GM23338 (cell line): Measurements from ENCODE around the gene LZTS3. TPM values are rescaled to one million over a fixed set of nuclear protein-coding genes. Genes with fewer than 3 reads are reported as not detected.

Experiments used
- ATAC-seq: fragments of 200-7000 bp; cut with Tn5 transposase; 3 replicates; pipeline ENCODE4 v1.9.1; 2020
- DNase-seq: peaks from one replicate; pipeline ENCODE4 v3.0.0-alpha.2; 2015; ENCODE audit warnings: low spot score
- H2AFZ ChIP-seq: fragments of 200-600 bp; sonication (generic); 2 replicates; pipeline ENCODE4 v1.8.0; 2016; ENCODE audit warnings: antibody characterized with exemption, mild to moderate bottlenecking, moderate library complexity
- H3F3A ChIP-seq: fragments of 200-600 bp; sonication (generic); replicated peaks from 2 replicates; pipeline ENCODE4 v1.8.0; 2017; ENCODE audit warnings: antibody characterized with exemption, mixed run types, low read depth
- H3K27ac ChIP-seq: fragments of 200-600 bp; sonication (generic); 2 replicates; pipeline ENCODE4 v1.6.1; 2016; ENCODE audit warnings: low read depth
- H3K27me3 ChIP-seq: fragments of 200-600 bp; sonication (generic); 2 replicates; pipeline ENCODE4 v1.8.0; 2016; ENCODE audit warnings: mild to moderate bottlenecking, mixed run types, moderate library complexity; ENCODE audit not compliant: insufficient read depth
- H3K36me3 ChIP-seq: fragments of 200-600 bp; sonication (generic); 2 replicates; pipeline ENCODE4 v1.8.0; 2016; ENCODE audit warnings: mild to moderate bottlenecking; ENCODE audit not compliant: insufficient read depth
- H3K4me1 ChIP-seq: fragments of 200-600 bp; sonication (generic); 2 replicates; pipeline ENCODE4 v1.8.0; 2016; ENCODE audit warnings: mild to moderate bottlenecking, moderate library complexity; ENCODE audit not compliant: insufficient read depth
- H3K4me2 ChIP-seq: fragments of 200-600 bp; sonication (generic); 2 replicates; pipeline ENCODE4 v1.7.1; 2017; ENCODE audit warnings: mixed run types
- H3K4me3 ChIP-seq: fragments of 200-600 bp; sonication (generic); 2 replicates; pipeline ENCODE4 v1.6.1; 2016; ENCODE audit warnings: mixed run types
- H3K79me2 ChIP-seq: fragments of 200-600 bp; sonication (generic); replicated peaks from 2 replicates; pipeline ENCODE4 v1.8.0; 2017; ENCODE audit warnings: mild to moderate bottlenecking; ENCODE audit not compliant: insufficient read depth
- H3K9me2 ChIP-seq: fragments of 200-600 bp; sonication (generic); 2 replicates; pipeline ENCODE4 v1.8.0; 2017; ENCODE audit not compliant: insufficient read depth
- H4K20me1 ChIP-seq: fragments of 200-600 bp; sonication (generic); replicated peaks from 2 replicates; pipeline ENCODE4 v1.8.0; 2017; ENCODE audit warnings: mild to moderate bottlenecking; ENCODE audit not compliant: insufficient read depth
- H3K27ac Mint-ChIP-seq: 2 replicates; pipeline ENCODE4 v1.8.0; 2020; ENCODE audit warnings: inconsistent platforms, mild to moderate bottlenecking, moderate library complexity, mixed read lengths
- H3K27me3 Mint-ChIP-seq: 3 replicates; pipeline ENCODE4 v1.8.0; 2022; ENCODE audit warnings: low read depth, mild to moderate bottlenecking, moderate library complexity, mixed read lengths, inconsistent platforms; ENCODE audit not compliant: insufficient read depth, poor library complexity
- H3K36me3 Mint-ChIP-seq: 3 replicates; pipeline ENCODE4 v1.8.0; 2021; ENCODE audit warnings: low read depth, mild to moderate bottlenecking, inconsistent platforms, moderate library complexity, mixed read lengths
- H3K4me1 Mint-ChIP-seq: 3 replicates; pipeline ENCODE4 v1.8.0; 2020; ENCODE audit warnings: mild to moderate bottlenecking, inconsistent platforms, mixed read lengths
- H3K4me3 Mint-ChIP-seq: 3 replicates; pipeline ENCODE4 v1.8.0; 2021; ENCODE audit warnings: moderate library complexity, mild to moderate bottlenecking, inconsistent platforms, mixed read lengths
- H3K9me3 Mint-ChIP-seq: 3 replicates; pipeline ENCODE4 v1.8.0; 2020; ENCODE audit warnings: moderate library complexity, mild to moderate bottlenecking, inconsistent platforms, mixed read lengths
- CREB1 ChIP-seq: fragments of 250-450 bp; sonication (Bioruptor Pico); IDR thresholded peaks from 2 replicates; pipeline ENCODE4 v1.5.0; 2020; ENCODE audit warnings: low read depth, mild to moderate bottlenecking, moderate library complexity
- ETS1 ChIP-seq: IDR thresholded peaks from 2 replicates; pipeline ENCODE4 v1.6.1; 2016; ENCODE audit warnings: antibody characterized with exemption
- EZH2phosphoT487 ChIP-seq: fragments of 200-600 bp; sonication (generic); IDR thresholded peaks from one replicate; pipeline ENCODE4 v1.8.1; 2018; ENCODE audit warnings: antibody characterized with exemption; ENCODE audit not compliant: unreplicated experiment
- JUNB ChIP-seq: IDR thresholded peaks from one replicate; pipeline ENCODE4 v1.6.1; 2016; ENCODE audit warnings: antibody characterized with exemption; ENCODE audit not compliant: unreplicated experiment
- NANOG ChIP-seq: IDR thresholded peaks from 2 replicates; pipeline ENCODE4 v1.6.1; 2016; ENCODE audit warnings: antibody characterized with exemption, borderline replicate concordance
- POLR2AphosphoS5 ChIP-seq: IDR thresholded peaks from 2 replicates; pipeline ENCODE4 v1.6.1; 2016; ENCODE audit warnings: antibody characterized with exemption, low read depth
- STAT1 ChIP-seq: IDR thresholded peaks from one replicate; pipeline ENCODE4 v1.6.1; 2016; ENCODE audit warnings: antibody characterized with exemption; ENCODE audit not compliant: unreplicated experiment
- ZNF114 ChIP-seq: fragments of 250-450 bp; sonication (Bioruptor Pico); IDR thresholded peaks from 2 replicates; pipeline ENCODE4 v1.5.0; 2020; ENCODE audit warnings: mild to moderate bottlenecking, moderate library complexity
- polyA plus RNA-seq: library from polyadenylated mRNA; unstranded; fragments of >200 nt; fragmentation: Nextera tagmentation; extraction: Ambion mirVana; gene quantifications from 2 replicates; pipeline ENCODE4 v1.2.1, GENCODE V29; 2016
- total RNA-seq: library from RNA; depleted of rRNA; stranded (reverse); fragments of >200 nt; shearing (Covaris generic); gene quantifications from 2 replicates; pipeline ENCODE4 v1.2.3, GENCODE V29; 2014
- TF ChIP-seq, protein P1 (sequence below), 2 experiments: fragments of 200-600 bp in 1 of 2; sonication (generic) in 1 of 2; conservative IDR thresholded peaks; 2 replicates each; pipeline versions ENCODE4 v1.5.1 to v1.6.1; 2016 to 2017; ENCODE audit warnings: antibody characterized with exemption in 2 of 2, low read depth in 2 of 2, mild to moderate bottlenecking in 2 of 2, moderate library complexity in 1 of 2

LZTS3 gene
- total and polyA plus RNA-seq, 2 experiments from 2014 or later = 9.7 to 40.7 TPM

GRCh38 chr20:3165473-3166337, 7.6 kb downstream of the LZTS3 start:
- no peak overlapping the region for H3K27ac ChIP-seq
- Mint-ChIP-seq H3K4me1 (peaks cover 31% of the 10 kb centered on the region), H3K36me3 (peaks cover 12% of the 10 kb centered on the region), H3K27me3 (peaks cover 26% of the 10 kb centered on the region), H3K4me3 (no peak overlapping the region), H3K27ac (no peak overlapping the region), H3K9me3 (no peaks in the 10 kb centered on the region)
- TF ChIP-seq, protein P1, sequence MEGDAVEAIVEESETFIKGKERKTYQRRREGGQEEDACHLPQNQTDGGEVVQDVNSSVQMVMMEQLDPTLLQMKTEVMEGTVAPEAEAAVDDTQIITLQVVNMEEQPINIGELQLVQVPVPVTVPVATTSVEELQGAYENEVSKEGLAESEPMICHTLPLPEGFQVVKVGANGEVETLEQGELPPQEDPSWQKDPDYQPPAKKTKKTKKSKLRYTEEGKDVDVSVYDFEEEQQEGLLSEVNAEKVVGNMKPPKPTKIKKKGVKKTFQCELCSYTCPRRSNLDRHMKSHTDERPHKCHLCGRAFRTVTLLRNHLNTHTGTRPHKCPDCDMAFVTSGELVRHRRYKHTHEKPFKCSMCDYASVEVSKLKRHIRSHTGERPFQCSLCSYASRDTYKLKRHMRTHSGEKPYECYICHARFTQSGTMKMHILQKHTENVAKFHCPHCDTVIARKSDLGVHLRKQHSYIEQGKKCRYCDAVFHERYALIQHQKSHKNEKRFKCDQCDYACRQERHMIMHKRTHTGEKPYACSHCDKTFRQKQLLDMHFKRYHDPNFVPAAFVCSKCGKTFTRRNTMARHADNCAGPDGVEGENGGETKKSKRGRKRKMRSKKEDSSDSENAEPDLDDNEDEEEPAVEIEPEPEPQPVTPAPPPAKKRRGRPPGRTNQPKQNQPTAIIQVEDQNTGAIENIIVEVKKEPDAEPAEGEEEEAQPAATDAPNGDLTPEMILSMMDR (conservative IDR thresholded peaks at IDR 0.05; ENCODE audit: low read depth in 2 of 2) = no peak
- TF ChIP-seq POLR2AphosphoS5 (no peak), ETS1 (no peak), STAT1 (no peak), JUNB (no peak)
- H3K79me2 ChIP-seq = no peaks in the 10 kb centered on the region
- H3F3A ChIP-seq = peaks cover 15% of the 10 kb centered on the region; the same call in 1 of the 2 replicates
- peaks cover 5% of the 10 kb centered on the region; the same call in 1 of the 2 replicates for H3K27me3 ChIP-seq
- no peak overlapping the region for H3K4me3 ChIP-seq
- ATAC-seq (no peak), DNase-seq (no peak)
- H3K9me2 ChIP-seq = no peaks in the 10 kb centered on the region
- no peaks in the 10 kb centered on the region for H4K20me1 ChIP-seq
- H2AFZ ChIP-seq = no peak overlapping the region
- H3K36me3 ChIP-seq = no peaks in the 10 kb centered on the region
- no peak overlapping the region for H3K4me2 ChIP-seq
- peaks cover 8% of the 10 kb centered on the region for H3K4me1 ChIP-seq

DNA sequence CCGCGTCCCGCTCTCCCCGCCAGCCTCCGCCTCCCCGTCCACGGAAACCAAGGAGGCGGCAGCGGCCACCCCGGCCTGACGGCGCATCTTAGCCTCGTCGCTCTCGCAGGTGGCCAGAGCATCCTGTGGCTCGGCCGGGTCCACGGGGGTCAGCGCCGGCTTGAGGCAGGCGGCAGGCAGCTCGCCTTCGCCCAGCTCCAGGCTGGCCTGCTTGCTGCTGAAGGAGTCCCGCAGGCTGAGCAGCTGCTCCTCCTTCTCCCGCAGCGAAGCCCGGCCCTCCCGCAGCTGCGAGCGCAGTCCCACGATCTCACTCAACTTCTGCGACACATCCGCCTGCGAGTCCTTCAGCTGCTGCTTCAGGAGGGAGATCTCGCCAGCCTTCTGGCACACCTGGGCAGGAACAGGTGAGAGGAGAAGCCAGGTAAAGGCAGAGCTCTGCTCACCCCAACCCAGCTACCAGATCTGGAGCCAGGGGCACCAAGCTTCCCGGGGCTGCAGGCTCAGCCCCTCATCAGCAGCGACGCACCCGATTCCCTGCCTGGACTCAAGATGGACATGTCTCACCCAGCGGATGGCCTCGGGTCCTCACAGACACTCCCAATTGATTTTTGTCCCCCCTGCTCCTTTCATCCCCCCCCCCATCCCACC, 8.5 kb downstream of the LZTS3 start:
- Histone ChIP-seq H4K20me1 (no peaks in the 10 kb centered on the region), H3K4me2 (no peak overlapping the region), H3K27me3 (peaks cover 5% of the 10 kb centered on the region; the same call in 1 of the 2 replicates), H2AFZ (no peak overlapping the region), H3F3A (peaks cover 15% of the 10 kb centered on the region; the same call in 1 of the 2 replicates), H3K36me3 (no peaks in the 10 kb centered on the region), H3K4me1 (peaks cover 8% of the 10 kb centered on the region), H3K27ac (no peak overlapping the region), H3K9me2 (no peaks in the 10 kb centered on the region), H3K4me3 (no peak overlapping the region), H3K79me2 (no peaks in the 10 kb centered on the region)
- H3K9me3 Mint-ChIP-seq = peaks cover 2% of the 10 kb centered on the region; the same call in 2 of the 3 replicates
- DNase-seq (no peak), ATAC-seq (no peak)
- peaks cover 10% of the 10 kb centered on the region for H3K36me3 Mint-ChIP-seq
- H3K27me3 Mint-ChIP-seq = peaks cover 25% of the 10 kb centered on the region
- H3K4me1 Mint-ChIP-seq = peaks cover 30% of the 10 kb centered on the region
- no peak overlapping the region for H3K27ac Mint-ChIP-seq
- no peak overlapping the region for H3K4me3 Mint-ChIP-seq
- TF ChIP-seq, protein P1 (conservative IDR thresholded peaks at IDR 0.05; ENCODE audit: low read depth in 2 of 2) = no peak
- TF ChIP-seq EZH2phosphoT487 (no peak), ZNF114 (CRISPR knock-in tag) (no peak), NANOG (no peak), CREB1 (CRISPR knock-in tag) (no peak), JUNB (no peak), ETS1 (no peak)
